Measurements from ENCODE around the gene METTL27.
A peak's percentile ranks its signal among the peaks of the same experiment; 100 is the strongest.

METTL27 gene

DNA sequence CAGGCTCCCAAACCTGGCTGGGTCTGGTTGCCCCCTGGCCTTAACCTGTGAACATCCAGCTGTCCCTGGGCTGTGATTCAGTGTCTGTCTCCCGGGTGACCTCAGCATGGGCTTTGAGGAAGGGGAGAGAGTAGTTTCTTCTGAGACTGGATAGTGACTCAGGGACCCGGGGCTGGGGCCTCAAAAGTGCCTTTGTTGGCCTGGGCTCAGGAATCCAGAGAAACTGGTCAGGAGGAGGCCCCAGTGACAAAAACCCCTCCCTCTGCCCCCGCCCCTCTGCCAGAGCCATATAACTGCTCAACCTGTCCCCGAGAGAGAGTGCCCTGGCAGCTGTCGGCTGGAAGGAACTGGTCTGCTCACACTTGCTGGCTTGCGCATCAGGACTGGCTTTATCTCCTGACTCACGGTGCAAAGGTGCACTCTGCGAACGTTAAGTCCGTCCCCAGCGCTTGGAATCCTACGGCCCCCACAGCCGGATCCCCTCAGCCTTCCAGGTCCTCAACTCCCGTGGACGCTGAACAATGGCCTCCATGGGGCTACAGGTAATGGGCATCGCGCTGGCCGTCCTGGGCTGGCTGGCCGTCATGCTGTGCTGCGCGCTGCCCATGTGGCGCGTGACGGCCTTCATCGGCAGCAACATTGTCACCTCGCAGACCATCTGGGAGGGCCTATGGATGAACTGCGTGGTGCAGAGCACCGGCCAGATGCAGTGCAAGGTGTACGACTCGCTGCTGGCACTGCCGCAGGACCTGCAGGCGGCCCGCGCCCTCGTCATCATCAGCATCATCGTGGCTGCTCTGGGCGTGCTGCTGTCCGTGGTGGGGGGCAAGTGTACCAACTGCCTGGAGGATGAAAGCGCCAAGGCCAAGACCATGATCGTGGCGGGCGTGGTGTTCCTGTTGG, 11.4 kb downstream of the METTL27 start, which contains the start of gene CLDN4:
Gene CLDN4 (plus strand): TSS at position 316 of the 903 bp plus-strand sequence. CDS start 206 bp downstream, at position 522.
- Histone ChIP-seq H3K9me3 (ENCODE audit: control insufficient read depth, insufficient read depth, low read depth, low read length) (no peaks in the 10 kb centered on the region), H3K4me3 (ENCODE audit: low read depth, low read length) (peak within 1 kb of the TSS; percentile 13), H3K27ac (ENCODE audit: extremely low read depth, low read depth, low read length) (0 out of 2 replicates have a peak within 1 kb of the TSS, but pooled peaks have one; percentile 24), H3K4me1 (ENCODE audit: control insufficient read depth, insufficient read depth, low read length) (peaks cover 14% of the 10 kb centered on the region), H3K36me3 (ENCODE audit: control insufficient read depth in 2 of 2, insufficient read depth in 1 of 2, low read length in 2 of 2) (no peaks in the 10 kb centered on the region)
- ChIA-PET CTCF (no interaction called here), POLR2A (no interaction called here)
- TF ChIP-seq, protein P1, sequence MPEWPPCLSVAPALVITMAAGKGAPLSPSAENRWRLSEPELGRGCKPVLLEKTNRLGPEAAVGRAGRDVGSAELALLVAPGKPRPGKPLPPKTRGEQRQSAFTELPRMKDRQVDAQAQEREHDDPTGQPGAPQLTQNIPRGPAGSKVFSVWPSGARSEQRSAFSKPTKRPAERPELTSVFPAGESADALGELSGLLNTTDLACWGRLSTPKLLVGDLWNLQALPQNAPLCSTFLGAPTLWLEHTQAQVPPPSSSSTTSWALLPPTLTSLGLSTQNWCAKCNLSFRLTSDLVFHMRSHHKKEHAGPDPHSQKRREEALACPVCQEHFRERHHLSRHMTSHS (tag by site-specific recombination; IDR thresholded peaks at IDR 0.05), result no peak
- TF ChIP-seq, protein P2, sequence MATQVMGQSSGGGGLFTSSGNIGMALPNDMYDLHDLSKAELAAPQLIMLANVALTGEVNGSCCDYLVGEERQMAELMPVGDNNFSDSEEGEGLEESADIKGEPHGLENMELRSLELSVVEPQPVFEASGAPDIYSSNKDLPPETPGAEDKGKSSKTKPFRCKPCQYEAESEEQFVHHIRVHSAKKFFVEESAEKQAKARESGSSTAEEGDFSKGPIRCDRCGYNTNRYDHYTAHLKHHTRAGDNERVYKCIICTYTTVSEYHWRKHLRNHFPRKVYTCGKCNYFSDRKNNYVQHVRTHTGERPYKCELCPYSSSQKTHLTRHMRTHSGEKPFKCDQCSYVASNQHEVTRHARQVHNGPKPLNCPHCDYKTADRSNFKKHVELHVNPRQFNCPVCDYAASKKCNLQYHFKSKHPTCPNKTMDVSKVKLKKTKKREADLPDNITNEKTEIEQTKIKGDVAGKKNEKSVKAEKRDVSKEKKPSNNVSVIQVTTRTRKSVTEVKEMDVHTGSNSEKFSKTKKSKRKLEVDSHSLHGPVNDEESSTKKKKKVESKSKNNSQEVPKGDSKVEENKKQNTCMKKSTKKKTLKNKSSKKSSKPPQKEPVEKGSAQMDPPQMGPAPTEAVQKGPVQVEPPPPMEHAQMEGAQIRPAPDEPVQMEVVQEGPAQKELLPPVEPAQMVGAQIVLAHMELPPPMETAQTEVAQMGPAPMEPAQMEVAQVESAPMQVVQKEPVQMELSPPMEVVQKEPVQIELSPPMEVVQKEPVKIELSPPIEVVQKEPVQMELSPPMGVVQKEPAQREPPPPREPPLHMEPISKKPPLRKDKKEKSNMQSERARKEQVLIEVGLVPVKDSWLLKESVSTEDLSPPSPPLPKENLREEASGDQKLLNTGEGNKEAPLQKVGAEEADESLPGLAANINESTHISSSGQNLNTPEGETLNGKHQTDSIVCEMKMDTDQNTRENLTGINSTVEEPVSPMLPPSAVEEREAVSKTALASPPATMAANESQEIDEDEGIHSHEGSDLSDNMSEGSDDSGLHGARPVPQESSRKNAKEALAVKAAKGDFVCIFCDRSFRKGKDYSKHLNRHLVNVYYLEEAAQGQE (tag by site-specific recombination; IDR thresholded peaks at IDR 0.05), result peak; percentile 90

DNA sequence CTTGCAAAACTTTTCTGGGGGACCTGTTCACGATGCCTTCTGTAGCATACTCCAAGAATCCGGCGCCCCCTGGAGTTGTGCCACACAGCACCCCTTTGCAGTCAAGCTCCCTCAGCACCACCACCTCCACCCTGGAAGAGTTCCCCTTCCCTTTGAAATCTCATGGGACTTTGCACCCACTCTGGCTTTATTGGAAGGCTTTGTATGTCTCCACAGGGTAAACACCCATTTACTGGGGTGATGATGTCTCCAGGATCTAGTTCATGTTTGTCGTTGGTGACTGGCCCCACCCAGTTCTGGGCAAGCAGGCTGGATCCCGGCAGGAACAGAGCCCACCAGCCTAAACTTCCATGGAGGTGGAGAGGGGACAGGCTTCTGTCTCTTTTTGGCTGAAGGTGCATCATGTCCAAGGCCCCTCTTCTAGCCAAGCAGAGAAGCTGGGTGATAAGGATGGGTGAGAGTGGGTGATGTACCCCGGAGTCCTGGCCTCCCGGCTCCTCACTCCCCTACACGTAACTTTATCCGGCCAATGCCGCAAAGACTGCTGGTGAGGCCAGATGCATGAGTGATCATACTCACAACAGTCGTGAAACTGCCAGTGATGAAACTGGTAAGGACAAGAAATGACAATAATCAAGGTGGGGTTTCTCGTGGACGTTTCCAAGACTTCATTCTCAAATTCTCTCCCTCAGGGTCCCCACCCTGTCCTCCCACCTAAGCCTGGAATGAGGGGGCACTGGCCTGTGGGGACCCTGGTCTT, 12.2 kb downstream of the METTL27 start:
- H3K9me3 ChIP-seq (ENCODE audit: control insufficient read depth, insufficient read depth, low read depth, low read length), result no peaks in the 10 kb centered on the region
- POLR2A ChIA-PET, result no interaction called here
- no peaks in the 10 kb centered on the region for H3K36me3 ChIP-seq (ENCODE audit: control insufficient read depth in 2 of 2, insufficient read depth in 1 of 2, low read length in 2 of 2)
- H3K4me3 ChIP-seq (ENCODE audit: low read depth, low read length), result no peak overlapping the region
- 0 out of 2 replicates have a peak overlapping the region, but pooled peaks have one; percentile 24 for H3K27ac ChIP-seq (ENCODE audit: extremely low read depth, low read depth, low read length)
- peaks cover 14% of the 10 kb centered on the region for H3K4me1 ChIP-seq (ENCODE audit: control insufficient read depth, insufficient read depth, low read length)
- CTCF ChIA-PET, result interaction anchor here (0.6 to 1.2 kb wide), 3 partner anchors 15 to 95 kb away, joined by 3 to 4 read pairs (median 3); no protein-coding TSS in a partner anchor
- TF ChIP-seq ZNF701 (tag by site-specific recombination; IDR thresholded peaks at IDR 0.05) (no peak), ZNF157 (tag by site-specific recombination; IDR thresholded peaks at IDR 0.05) (no peak), ZNF133 (tag by site-specific recombination; IDR thresholded peaks at IDR 0.05) (no peak), ZNF184 (tag by site-specific recombination; IDR thresholded peaks at IDR 0.05) (no peak), ZNF596 (tag by site-specific recombination; IDR thresholded peaks at IDR 0.05) (no peak), ZNF629 (tag by site-specific recombination; IDR thresholded peaks at IDR 0.05) (no peak), ZNF548 (tag by site-specific recombination; IDR thresholded peaks at IDR 0.05) (no peak), ZNF747 (tag by site-specific recombination; IDR thresholded peaks at IDR 0.05) (no peak), ZNF174 (tag by site-specific recombination; IDR thresholded peaks at IDR 0.05) (no peak), SP7 (tag by site-specific recombination; IDR thresholded peaks at IDR 0.05) (no peak), ZNF610 (tag by site-specific recombination; IDR thresholded peaks at IDR 0.05; ENCODE audit: borderline replicate concordance) (no peak), ZSCAN30 (tag by site-specific recombination; IDR thresholded peaks at IDR 0.05) (no peak), BCL11B (tag by site-specific recombination; IDR thresholded peaks at IDR 0.05; ENCODE audit: low read depth) (no peak), ZNF776 (tag by site-specific recombination; IDR thresholded peaks at IDR 0.05; ENCODE audit: borderline replicate concordance) (no peak), ZNF2 (tag by site-specific recombination; IDR thresholded peaks at IDR 0.05) (no peak), ZNF302 (tag by site-specific recombination; IDR thresholded peaks at IDR 0.05; ENCODE audit: low read depth) (no peak), ZXDB (tag by site-specific recombination; IDR thresholded peaks at IDR 0.05) (no peak), GFI1B (tag by site-specific recombination; IDR thresholded peaks at IDR 0.05) (no peak)
- TF ChIP-seq, protein P3, sequence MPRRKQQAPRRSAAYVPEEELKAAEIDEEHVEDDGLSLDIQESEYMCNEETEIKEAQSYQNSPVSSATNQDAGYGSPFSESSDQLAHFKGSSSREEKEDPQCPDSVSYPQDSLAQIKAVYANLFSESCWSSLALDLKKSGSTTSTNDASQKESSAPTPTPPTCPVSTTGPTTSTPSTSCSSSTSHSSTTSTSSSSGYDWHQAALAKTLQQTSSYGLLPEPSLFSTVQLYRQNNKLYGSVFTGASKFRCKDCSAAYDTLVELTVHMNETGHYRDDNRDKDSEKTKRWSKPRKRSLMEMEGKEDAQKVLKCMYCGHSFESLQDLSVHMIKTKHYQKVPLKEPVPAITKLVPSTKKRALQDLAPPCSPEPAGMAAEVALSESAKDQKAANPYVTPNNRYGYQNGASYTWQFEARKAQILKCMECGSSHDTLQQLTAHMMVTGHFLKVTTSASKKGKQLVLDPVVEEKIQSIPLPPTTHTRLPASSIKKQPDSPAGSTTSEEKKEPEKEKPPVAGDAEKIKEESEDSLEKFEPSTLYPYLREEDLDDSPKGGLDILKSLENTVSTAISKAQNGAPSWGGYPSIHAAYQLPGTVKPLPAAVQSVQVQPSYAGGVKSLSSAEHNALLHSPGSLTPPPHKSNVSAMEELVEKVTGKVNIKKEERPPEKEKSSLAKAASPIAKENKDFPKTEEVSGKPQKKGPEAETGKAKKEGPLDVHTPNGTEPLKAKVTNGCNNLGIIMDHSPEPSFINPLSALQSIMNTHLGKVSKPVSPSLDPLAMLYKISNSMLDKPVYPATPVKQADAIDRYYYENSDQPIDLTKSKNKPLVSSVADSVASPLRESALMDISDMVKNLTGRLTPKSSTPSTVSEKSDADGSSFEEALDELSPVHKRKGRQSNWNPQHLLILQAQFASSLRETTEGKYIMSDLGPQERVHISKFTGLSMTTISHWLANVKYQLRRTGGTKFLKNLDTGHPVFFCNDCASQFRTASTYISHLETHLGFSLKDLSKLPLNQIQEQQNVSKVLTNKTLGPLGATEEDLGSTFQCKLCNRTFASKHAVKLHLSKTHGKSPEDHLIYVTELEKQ (tag by site-specific recombination; IDR thresholded peaks at IDR 0.05; ENCODE audit: borderline replicate concordance), result no peak
- TF ChIP-seq, protein P4, sequence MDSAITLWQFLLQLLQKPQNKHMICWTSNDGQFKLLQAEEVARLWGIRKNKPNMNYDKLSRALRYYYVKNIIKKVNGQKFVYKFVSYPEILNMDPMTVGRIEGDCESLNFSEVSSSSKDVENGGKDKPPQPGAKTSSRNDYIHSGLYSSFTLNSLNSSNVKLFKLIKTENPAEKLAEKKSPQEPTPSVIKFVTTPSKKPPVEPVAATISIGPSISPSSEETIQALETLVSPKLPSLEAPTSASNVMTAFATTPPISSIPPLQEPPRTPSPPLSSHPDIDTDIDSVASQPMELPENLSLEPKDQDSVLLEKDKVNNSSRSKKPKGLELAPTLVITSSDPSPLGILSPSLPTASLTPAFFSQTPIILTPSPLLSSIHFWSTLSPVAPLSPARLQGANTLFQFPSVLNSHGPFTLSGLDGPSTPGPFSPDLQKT (IDR thresholded peaks at IDR 0.05; ENCODE audit: borderline replicate concordance, low read depth, low read length), result no peak
